AG20443 (cell line): ENCODE results near the gene SLC28A1.

Experiments
- DNase-seq: peaks from one replicate; pipeline ENCODE4 v3.0.0; 2012; ENCODE audit warnings: low spot score, mixed read lengths

Gene SLC28A1

GRCh38 chr15:84942456-84942855 lies 58.0 kb downstream of the SLC28A1 start:
- DNase-seq, result no peak

GRCh38 chr15:84944311-84944710 lies 59.8 kb downstream of the SLC28A1 start:
- DNase-seq, result no peak

GRCh38 chr15:84944861-84945260 lies 60.4 kb downstream of the SLC28A1 start:
- no peak for DNase-seq

- no peak for DNase-seq
These were observed 62.5 kb downstream of the SLC28A1 start for GRCh38 chr15:84946772-84947489.

- peak; percentile 93 for DNase-seq
These were observed 63.7 kb downstream of the SLC28A1 start for GRCh38 chr15:84947947-84948830.

- peak; percentile 71 for DNase-seq
These were observed 64.6 kb downstream of the SLC28A1 start for GRCh38 chr15:84949043-84949442.

- peak; percentile 39 for DNase-seq
These were observed 65.5 kb downstream of the SLC28A1 start for GRCh38 chr15:84949845-84950569.

- DNase-seq, result no peak
These were observed 66.2 kb downstream of the SLC28A1 start for GRCh38 chr15:84950570-84951111.

- no peak for DNase-seq
These were observed 67.3 kb downstream of the SLC28A1 start for GRCh38 chr15:84951736-84952135.

- no peak for DNase-seq
These were observed 68.7 kb downstream of the SLC28A1 start for GRCh38 chr15:84953136-84953535.

GRCh38 chr15:84953726-84954125 lies 69.3 kb downstream of the SLC28A1 start:
- no peak for DNase-seq

- peak; percentile 85 for DNase-seq
These were observed 70.8 kb downstream of the SLC28A1 start for GRCh38 chr15:84955089-84955848.

- no peak for DNase-seq
These were observed 71.7 kb downstream of the SLC28A1 start for GRCh38 chr15:84956199-84956598.

- no peak for DNase-seq
These were observed 76.1 kb downstream of the SLC28A1 start for GRCh38 chr15:84960391-84961113.

GRCh38 chr15:84961114-84961452 lies 76.6 kb downstream of the SLC28A1 start:
- DNase-seq, result no peak

- DNase-seq, result no peak
These were observed 77.2 kb downstream of the SLC28A1 start for GRCh38 chr15:84961707-84962106.

GRCh38 chr15:84962955-84963354 lies 78.5 kb downstream of the SLC28A1 start:
- DNase-seq, result no peak

GRCh38 chr15:84967380-84967779 lies 82.9 kb downstream of the SLC28A1 start:
- DNase-seq, result no peak

GRCh38 chr15:84968301-84968700 lies 83.8 kb downstream of the SLC28A1 start:
- DNase-seq, result no peak

- DNase-seq, result no peak
These were observed 84.8 kb downstream of the SLC28A1 start for GRCh38 chr15:84969257-84969656.

- no peak for DNase-seq
These were observed 86.4 kb downstream of the SLC28A1 start for GRCh38 chr15:84970843-84971242.
